Amygdala (tissue), 56 donors: ENCODE data around the gene MAD2L2.

ENCODE experiments used
- DNase-seq, 56 donors: peaks; one replicate each; lab custom pipeline; 2025; lab: John Stamatoyannopoulos, UW

The MAD2L2 gene

DNA sequence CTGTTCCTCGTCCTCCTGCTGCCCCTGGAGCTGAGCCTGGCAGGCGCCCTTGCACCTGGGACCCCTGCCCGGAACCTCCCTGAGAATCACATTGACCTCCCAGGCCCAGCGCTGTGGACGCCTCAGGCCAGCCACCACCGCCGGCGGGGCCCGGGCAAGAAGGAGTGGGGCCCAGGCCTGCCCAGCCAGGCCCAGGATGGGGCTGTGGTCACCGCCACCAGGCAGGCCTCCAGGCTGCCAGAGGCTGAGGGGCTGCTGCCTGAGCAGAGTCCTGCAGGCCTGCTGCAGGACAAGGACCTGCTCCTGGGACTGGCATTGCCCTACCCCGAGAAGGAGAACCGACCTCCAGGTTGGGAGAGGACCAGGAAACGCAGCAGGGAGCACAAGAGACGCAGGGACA is 25.3 kb upstream of the MAD2L2 start:
- no peak for DNase-seq

DNA sequence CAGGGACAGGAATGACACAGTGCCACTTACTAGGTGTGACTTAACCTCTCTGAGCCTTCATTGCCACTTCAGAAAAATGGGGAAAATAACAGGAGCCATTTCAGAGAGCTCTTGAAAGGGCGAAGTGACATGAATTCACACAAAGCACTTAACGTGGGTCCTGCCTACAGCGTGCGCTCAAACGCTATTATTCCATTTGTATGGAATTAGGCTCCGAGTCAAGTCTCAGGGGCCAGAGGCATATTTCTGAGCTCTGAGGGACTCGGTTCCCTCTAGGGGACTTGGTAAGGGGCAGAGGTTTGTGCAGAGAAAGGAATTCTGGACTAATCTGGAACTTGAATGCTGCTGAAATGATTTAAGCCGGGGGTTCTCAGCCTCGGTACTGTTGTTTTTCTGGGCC is 24.6 kb upstream of the MAD2L2 start:
- no peak for DNase-seq

DNA sequence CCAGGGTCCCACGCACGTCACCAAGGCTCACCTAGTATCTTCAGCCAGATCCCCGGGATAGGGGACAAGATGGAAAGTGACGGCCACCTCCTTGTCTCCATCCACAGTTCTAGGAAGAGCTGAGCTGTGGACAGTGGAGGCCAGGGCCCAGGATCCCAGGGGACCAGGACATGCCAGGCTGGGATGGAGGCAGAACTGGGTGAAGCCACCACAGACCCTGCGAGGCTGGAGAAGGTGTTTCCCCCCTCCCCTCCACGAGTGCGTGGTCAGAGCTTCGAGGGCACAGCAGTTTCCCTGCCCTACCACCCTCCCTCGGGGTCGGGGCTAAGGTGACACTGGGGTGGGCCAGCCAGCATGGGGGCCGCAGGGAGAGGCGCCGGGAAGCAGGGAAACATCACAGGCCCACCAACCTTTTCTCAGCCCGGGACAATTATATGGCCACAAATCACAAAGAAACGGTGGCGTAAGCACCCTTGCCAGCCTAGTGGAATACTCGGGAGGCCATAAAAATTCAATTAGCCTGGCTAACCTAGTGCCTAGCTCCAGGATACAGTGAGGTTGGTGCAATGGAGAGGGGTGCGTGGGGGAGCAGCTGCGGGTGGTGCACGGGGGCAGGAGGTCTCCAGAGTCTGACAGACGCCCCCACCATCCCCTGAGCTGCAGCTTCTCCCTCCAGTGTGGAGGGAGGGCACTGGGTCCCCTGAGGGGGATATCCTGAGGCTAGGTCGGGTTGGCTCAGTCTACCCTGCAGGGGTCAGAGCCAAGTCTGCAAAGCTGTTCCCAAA is 23.9 kb upstream of the MAD2L2 start:
- DNase-seq: no peak

DNA sequence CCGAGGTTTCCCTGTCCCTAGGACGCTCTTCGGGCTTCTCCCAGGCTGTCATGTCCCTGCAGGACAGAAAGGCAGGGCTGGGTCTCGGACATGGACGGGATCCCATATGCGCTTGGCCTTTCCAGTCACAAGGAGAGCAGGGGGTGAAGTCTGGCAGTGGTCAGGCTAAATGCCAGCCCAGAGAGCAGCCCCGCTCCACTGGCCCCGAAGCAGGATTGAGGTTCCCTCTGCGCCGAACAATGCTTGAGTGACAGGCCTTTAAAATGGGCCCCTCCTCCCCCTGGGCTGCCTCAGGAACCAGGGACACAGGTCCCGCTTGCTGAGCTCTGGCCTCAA is 23.2 kb upstream of the MAD2L2 start:
- DNase-seq: peak in 10 of 56 donors; percentile 3 to 34 (median 16)

DNA sequence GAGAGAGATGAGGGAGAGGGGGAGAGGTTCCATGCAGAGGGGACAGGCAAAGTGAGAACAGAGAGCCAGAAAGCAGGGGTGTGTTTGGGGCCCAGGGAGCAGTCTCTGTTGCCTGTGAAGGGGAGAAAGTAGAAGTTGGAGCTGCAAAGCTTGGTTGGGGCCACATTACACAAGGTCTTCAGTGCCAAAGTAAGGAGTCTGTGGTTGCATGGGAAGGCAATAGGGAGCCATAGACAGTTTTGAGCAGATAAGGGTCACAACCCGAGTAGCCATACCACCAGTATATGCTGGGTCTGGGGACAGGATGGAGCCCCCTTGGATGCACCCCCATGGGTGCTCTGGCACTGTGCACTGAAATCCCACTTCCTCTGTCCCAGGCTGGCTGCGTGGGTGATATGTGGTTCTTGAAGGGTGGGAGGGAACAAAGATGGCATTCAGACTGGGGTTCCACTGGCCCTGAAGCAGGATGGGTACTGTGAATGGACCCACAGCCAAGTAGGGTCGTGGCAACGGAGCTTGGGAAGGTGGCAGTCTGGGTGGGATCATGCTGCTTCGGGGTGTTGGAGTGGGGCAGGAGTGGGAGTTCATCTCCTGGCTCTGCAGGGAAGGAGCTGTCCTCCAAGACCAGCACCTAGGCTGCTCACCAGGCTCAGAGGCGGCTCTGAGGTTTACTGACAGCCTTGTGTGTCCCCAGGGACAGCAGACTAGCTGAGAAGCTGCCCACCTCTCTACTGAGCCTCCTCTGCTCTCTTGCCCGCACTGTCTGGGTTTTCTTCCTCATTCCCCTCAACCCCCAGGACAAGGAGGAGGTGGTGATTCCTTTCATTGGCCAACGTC is 22.6 kb upstream of the MAD2L2 start:
- no peak for DNase-seq

DNA sequence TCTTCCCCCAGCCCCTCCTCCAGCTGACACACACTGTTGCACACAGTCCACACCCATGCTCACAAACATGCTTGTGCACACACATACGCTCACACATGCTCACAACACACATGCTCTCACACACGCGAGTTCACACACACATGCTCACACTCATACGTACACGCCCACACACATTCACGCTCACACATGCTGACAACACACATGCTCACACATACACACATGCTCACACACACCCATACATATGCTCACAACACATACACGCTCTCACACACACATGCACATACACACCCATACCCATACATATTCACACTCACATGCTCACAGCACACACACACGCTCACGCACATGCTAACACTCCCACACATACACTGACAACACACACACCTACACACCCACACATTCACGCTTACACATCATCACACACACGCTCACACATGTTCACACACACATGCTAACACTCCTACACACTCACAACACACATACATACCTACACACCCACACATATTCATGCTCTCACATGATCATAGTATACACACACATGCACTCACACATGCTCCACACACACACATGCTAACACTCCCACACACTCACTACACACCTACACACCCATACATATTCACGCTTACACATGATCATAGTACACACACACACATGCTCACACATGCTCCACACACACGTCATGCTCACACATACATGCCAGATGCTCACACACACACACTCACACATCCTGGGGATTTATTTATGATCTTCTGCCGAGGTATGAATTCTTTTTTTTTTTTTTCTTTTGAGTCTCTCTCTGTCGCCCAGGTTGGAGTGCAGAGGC is 21.2 kb upstream of the MAD2L2 start:
- peak in 1 of 56 donors; percentile 31 for DNase-seq

DNA sequence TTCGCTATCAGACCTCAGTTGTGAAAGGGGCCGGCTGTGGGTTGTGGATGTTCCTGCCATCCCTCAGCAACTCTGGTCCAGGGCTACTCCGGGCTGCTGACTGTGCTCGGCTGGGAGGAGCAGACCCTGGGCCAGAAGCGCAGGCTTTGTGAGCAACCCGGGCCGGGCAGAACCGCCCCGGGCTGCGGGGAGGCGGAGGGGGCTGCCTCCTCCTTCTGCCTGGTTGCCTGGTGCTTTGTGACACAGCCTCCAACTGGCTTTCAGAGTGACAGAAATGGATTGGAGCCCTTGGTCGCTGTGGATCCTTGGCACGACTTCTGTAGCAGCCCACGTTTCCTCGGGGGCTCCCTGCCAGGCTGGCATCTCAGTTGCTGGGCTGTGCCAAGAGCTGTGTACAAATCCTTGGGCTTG is 20.6 kb upstream of the MAD2L2 start:
- peak in 53 of 56 donors; percentile 25 to 91 (median 77) for DNase-seq

DNA sequence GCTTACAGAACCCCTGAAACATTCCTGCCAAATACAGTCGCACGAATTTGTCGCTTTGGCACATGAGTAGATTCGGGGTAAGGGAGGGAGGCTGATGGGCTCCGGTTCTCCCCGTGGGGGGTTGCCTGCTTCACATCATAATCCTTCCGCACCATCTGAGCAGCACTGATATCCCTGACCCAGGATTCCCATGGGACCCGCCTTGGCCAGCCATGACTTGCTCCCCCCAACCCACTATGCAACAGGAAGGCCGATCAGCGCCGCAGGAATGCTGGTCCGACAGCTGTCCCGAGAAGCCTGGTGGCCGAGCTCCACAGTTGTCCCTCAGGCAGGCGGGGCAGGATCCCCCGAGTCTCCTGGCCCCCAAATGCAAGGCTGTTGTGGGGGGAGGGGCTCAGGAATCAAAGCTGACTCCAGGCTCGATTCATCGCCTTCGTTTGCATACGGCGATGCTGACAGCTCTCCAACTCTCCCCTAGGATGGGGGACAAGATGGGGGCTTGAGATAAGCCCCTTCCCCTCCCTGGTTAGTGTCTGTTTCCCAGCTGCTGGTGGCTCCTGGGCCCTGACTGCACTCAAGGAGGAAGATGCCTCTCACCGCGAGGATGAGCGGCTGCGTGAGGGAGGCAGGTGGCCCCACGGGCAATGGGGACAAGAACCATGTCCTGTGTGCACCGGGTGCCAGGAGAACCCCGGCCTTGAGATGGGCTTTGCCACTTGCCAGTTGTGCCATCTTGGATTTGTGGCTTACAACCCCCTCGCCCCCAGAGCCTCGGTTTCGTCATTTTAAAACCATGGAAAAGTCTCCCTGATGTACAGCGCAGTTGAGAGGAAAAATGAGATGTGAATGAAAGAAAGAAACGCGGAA is 19.9 kb upstream of the MAD2L2 start:
- DNase-seq: peak in 2 of 56 donors; percentile 22 to 26

DNA sequence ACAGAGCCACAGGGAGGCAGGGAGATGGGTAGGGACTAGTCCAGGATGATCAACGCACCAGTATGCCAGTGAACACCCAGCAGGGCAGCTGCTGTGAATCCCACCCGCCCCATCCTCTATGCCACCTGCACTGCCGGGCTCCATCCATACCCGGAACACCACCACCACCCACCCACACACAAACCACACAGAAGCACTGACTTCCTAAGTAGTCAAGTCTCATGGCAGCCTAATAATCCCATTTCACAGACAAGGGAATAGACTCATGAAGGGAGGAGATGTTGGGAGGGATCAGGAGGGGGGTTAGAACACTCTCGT is 16.9 kb upstream of the MAD2L2 start:
- DNase-seq: no peak

DNA sequence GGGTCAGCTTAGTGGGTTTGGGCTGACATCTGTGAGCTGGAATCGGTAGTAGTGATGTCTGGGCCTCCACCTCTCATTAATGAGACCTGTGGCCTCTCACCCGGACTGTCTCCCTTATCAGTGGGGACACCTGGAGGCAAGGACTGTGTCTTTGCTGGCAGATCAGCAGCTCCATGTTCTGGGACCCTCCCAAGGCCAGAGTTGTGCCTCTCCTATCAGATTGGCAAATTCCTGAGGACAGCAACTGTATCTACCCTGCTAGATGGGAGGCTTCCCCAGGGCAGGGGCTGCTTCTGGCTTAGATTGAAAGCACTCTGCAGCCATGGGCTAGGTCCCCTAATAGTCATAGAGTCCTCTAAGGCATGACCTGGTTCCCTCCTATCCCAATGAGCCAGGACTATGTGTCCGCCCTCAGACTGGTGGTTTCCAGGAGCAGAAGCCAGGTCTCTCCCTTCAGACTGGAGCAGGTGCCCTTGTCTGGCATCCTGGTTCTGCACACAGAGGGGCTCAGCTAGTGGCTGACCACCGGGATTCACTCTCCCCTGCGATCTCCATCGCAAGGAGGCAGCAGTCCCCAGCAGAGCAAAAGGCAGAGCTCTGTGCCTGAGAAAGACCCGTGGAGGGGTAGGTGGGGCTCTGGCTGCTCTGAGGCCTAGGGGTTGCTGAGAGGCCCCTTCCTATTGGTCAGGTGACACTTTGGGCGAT is 16.4 kb upstream of the MAD2L2 start:
- DNase-seq: no peak

DNA sequence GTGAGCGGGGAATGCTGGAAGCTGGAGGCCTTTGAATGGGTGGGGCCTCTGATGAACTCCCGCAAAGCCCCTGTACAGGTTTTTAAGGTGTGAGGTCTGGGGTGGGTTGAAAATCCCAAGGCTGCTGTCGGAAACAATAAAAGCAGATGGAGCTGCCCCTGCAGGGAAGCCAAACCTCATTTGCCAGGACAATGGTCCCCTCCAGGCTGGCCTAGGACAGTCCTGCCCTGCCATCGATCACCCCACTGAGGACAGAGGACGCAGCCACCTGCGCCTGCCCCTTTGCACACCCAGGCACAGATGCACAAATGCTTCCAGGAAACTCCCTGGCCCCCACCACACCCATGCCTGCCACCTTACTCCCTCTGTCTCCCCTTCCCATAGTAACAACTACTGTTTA is 14.9 kb upstream of the MAD2L2 start:
- no peak for DNase-seq

DNA sequence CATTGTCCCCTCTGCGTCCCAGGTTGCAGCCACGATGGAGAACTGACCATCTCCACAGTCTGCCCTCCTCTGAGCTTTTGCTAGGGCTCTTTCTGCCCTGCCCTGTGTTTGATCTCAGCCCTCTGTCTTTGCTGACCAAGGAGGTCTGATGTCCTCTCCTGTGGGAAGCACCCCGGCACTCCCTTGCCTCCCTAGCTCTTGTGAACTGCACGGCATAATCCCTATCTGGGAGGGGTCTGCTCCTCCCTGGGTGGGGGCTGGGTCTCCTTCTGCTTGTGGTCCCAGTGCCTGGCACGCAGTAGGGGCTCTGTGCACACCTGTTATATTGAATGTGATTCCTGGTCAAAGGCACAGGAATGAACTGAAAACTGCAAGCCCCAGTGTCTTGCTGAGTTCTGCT is 13.0 kb upstream of the MAD2L2 start:
- no peak for DNase-seq

DNA sequence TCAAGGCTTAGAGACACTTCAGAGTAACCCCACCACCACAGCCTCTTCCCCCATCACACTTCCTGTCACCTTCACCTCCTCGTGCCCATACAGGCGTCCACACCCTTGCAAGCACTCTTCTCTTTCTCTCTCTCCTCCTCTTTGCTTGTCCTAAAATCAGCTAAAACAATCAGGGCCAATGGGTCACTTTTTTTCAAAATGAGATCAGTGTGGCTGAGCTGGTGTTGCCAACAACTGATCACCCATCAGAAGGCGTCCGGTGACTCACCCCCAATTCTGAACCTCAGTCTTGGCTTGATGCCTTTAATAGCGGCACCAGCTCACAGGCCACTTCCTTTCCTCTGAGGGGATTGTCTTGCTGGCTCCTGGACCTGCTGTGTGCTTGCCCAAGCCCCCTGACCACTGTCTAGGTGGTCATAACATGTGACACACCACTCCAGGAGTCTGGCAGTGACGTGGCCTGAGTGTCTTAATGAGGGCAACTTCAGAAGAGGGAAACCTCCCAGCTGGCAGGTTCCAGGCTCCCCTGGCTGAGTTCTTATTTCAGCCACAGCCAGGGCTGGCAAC is 12.2 kb upstream of the MAD2L2 start:
- DNase-seq: peak in 15 of 56 donors; percentile 17 to 57 (median 34)

DNA sequence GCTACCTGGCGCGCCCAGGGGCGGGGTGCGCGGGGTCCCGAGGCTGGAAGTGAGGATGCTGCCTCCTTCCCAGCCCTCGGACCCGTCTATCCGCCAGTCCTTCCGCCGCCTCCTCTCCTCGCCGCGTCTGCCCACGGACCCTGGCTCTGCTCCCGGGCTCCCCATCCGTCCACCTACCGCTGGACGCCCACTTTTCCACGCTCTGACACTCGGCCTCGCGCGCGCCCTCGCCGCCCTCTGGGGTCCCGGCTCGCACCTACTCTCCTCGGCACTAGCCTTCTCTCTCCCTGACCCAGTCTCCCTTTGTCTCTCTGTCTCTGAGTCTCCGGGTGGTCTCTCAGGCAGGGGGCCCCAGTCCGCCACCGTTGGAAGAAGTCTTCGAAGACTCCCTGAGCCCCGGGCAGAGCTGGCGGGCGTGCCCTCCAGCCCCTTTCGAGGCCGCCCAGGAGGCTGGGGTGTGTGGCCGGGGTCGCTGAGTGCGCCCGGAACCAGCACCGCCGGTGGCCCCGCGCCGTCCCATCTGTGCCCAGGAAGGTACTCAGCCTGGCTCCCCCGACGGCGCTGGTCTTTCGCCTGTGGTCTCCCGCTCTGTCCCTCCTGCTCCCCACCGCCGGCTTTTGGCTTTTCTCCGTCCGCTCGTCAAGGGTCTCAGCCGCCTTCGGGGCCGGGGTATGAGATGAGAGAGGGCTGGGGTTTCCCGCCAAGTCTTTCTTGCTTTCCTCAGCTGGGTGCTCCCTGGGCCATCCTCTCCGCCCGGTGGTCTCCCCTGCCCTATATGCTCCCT is 11.2 kb upstream of the MAD2L2 start:
- no peak for DNase-seq

DNA sequence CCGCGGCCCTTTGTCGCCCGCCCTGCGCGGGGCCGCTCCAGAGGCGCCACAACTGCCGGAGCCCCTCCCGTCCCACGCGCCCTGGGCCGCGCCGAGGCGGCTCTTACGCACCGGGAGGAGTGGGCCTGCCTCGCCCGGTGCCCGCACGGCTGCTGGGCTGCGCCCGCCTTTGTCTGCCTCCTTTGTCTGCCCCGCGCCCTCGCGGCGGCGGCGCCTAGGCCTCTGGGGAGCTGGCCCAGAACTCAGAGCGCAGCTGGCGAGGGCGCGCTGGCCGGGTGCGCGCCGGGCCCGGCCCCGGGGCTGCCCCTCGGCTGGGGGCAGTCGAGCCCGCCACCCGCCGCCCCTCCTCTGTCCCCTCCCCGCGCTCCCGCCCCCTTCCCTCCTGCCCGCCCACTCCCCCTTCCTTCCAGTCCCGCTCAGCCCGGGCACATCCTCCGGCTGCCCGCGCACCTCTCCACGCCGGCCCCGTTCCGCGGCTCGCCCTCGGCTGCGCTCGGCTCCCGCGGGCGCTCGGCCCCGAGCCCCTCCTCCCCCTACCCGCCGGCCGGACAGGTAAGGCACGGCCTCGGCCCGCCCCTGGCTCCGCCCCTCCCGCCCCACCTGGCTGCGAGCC is 10.5 kb upstream of the MAD2L2 start, which contains the start of gene DRAXIN:
DRAXIN (plus strand) TSS at position 409 of the 613 bp plus-strand sequence. CDS start 14,549 bp downstream, outside the sequence.
- DNase-seq: peak in 10 of 56 donors; percentile 11 to 48 (median 27)

DNA sequence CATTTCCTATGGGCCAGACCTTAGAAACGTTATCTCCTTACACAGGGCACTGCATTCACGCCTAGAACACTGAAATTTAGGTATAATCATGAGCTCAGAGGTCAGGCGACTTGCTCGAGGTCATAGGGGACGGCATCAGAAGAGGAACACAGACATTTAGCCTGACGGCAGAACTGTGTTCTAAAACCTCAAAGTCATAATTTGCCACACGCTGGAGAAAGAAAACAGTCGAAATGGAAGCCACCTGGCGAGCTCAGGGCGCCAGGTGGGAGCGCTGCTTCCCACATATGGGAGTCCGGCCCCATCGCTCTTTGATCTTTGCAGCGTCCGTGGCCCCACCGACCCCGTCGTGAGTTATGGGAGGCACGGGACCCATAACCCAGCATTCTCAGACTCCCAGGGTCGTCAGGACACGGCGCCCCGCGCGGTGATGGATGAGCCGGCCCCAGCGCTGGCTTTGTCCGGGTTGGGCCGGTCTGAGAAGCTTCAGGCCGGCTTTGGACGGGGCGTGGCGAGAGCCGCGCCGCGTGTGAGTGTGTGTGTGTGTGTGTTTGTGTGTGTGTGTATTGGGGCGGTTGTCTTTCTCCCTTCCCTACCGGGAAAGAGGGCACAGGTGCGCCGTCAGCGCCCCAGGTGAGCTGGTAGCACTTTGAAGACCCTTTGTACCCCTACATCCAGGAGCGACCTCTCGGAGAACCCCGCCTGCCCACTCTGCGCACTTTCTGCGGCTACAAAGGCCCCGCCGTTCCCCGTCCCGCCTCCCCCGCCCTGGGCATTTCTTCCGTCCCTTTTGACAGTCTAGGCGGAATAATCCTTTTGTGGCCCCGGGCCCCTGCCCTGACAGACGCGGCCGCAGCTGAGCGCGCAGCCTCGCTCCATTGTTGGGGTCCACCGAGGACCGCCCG is 9.7 kb upstream of the MAD2L2 start:
- DNase-seq: peak in 2 of 56 donors; percentile 11 to 18

DNA sequence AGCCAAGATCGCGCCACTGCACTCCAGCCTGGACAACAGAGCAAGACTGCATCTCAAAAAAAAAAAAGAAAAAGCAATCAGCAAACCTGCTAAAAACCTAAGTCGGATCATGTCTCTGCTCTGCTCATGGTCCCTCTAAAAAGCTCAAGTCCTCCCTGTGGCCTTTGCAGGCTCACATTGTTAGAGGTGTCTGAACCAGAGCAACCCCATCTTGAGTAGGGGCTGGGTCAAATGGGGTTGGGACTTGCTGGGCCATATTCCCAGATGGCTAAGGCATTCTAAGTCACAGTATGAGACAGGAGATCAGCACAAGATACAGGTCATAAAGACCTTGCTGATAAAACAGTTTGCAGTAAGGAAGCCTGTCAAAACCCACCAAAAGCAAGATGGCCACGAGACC is 7.6 kb upstream of the MAD2L2 start:
- no peak for DNase-seq
